ENCODE data around the gene LRP6. TPM values are rescaled to one million over a fixed set of nuclear protein-coding genes. Genes with fewer than 3 reads are reported as not detected.
"Not testable (repeated sequence)": the region's sequence is repeated elsewhere in the genome, so short reads cannot be mapped to it uniquely, and the experiment has no call there.

LRP6 gene
- 19.2 and 21.1 TPM in 2 replicates for total RNA-seq (2014; rRNA removed; shearing (Covaris generic))
- polyA plus RNA-seq (2014; cell fraction: nucleus; rRNA removed), result 12.9 and 20.1 TPM in 2 replicates

GRCh38 chr12:12266873-12267741 lies at the start of gene LRP6:
Gene LRP6, minus strand, starts transcription at chr12:12267044. Its CDS starts 309 bp downstream, at chr12:12266735.
- peak; percentile 78 for DNase-seq (ENCODE audit: extremely low read depth, low read depth)

GRCh38 chr12:12315838-12316237 lies 49.0 kb upstream of the LRP6 start:
- no peak for DNase-seq (ENCODE audit: extremely low read depth, low read depth)

- DNase-seq (ENCODE audit: extremely low read depth, low read depth), result not testable (repeated sequence)
Observed at GRCh38 chr12:12310695-12311094, 43.9 kb upstream of the LRP6 start.

- no peak for DNase-seq (ENCODE audit: extremely low read depth, low read depth)
Observed at GRCh38 chr12:12305568-12306300, 38.9 kb upstream of the LRP6 start.

GRCh38 chr12:12302976-12303375 lies 36.1 kb upstream of the LRP6 start:
- no peak for DNase-seq (ENCODE audit: extremely low read depth, low read depth)

GRCh38 chr12:12301122-12301521 lies 34.3 kb upstream of the LRP6 start:
- DNase-seq (ENCODE audit: extremely low read depth, low read depth), result no peak

- DNase-seq (ENCODE audit: extremely low read depth, low read depth), result no peak
Observed at GRCh38 chr12:12297201-12297830, 30.5 kb upstream of the LRP6 start.

GRCh38 chr12:12294215-12295005 lies 27.6 kb upstream of the LRP6 start:
- no peak for DNase-seq (ENCODE audit: extremely low read depth, low read depth)

- DNase-seq (ENCODE audit: extremely low read depth, low read depth), result no peak
Observed at GRCh38 chr12:12290206-12290605, 23.4 kb upstream of the LRP6 start.

- DNase-seq (ENCODE audit: extremely low read depth, low read depth), result no peak
Observed at GRCh38 chr12:12286441-12286840, 19.6 kb upstream of the LRP6 start.

- no peak for DNase-seq (ENCODE audit: extremely low read depth, low read depth)
Observed at GRCh38 chr12:12282761-12283425, 16.0 kb upstream of the LRP6 start.

- no peak for DNase-seq (ENCODE audit: extremely low read depth, low read depth)
Observed at GRCh38 chr12:12282202-12282601, 15.4 kb upstream of the LRP6 start.

GRCh38 chr12:12281134-12281533 lies 14.3 kb upstream of the LRP6 start:
- no peak for DNase-seq (ENCODE audit: extremely low read depth, low read depth)

GRCh38 chr12:12278899-12279298 lies 12.1 kb upstream of the LRP6 start:
- DNase-seq (ENCODE audit: extremely low read depth, low read depth), result no peak

- no peak for DNase-seq (ENCODE audit: extremely low read depth, low read depth)
Observed at GRCh38 chr12:12275874-12276273, 9.0 kb upstream of the LRP6 start.

- DNase-seq (ENCODE audit: extremely low read depth, low read depth), result no peak
Observed at GRCh38 chr12:12273291-12273957, 6.6 kb upstream of the LRP6 start.

GRCh38 chr12:12272869-12273268 lies 6.0 kb upstream of the LRP6 start:
- no peak for DNase-seq (ENCODE audit: extremely low read depth, low read depth)

GRCh38 chr12:12270226-12270625 lies 3.4 kb upstream of the LRP6 start:
- DNase-seq (ENCODE audit: extremely low read depth, low read depth), result no peak

GRCh38 chr12:12267742-12268200 lies 927 bp upstream of the LRP6 start:
- DNase-seq (ENCODE audit: extremely low read depth, low read depth), result no peak
